GM18505 (cell line): ENCODE results near the gene TCF4.

Source experiments
- ATAC-seq: cut with Tn5 transposase; IDR thresholded peaks from one replicate; pipeline ENCODE4 v1.9.1; 2021; ENCODE audit not compliant: unreplicated experiment
- POLR2A ChIP-seq: IDR thresholded peaks from 4 replicates; pipeline ENCODE4 v1.6.1; 2011; ENCODE audit warnings: borderline replicate concordance; ENCODE audit not compliant: insufficient read depth, insufficient read length; ENCODE audit errors: extremely low read depth

TCF4 gene

DNA sequence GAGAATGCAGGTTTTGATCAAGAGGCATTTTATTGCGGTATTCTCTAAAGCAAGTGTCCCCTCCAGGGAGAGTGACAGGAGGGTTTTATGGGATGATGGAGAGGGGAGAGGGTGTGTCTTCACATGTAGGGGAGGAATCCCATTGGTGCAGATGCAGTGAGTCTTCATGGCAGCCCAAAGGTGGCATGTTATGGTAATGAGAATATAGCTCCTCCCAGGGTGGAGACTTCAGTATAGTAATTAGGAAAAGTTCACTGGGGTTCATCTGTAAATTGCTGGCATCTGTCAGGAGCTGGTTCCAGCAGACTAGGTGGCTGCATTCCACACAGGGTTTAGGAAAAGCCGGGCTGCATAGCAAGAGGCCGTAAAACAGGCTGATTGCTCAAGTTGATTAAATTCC lies 398.0 kb downstream of the TCF4 start:
- no peak for TF ChIP-seq POLR2A
- ATAC-seq: no peak

DNA sequence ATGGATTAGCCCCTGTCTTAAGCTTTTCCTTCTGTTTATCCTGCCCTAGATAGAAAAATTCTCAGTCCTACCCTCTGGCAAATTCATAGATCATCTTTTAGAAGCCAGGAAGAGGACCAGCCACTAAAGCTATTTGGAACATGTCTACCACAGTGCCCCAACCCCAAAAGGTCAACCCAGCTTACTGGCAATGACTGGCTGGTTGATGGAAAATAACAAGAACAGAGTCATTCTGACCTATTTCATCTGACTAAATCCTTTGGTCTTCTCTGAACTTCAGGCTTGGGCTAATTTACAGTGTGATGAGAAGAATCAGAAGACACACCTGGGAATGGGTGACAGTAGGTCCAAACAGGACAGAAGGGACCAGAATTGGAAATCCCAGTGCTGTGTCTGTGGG lies 401.4 kb downstream of the TCF4 start:
- TF ChIP-seq POLR2A: no peak

DNA sequence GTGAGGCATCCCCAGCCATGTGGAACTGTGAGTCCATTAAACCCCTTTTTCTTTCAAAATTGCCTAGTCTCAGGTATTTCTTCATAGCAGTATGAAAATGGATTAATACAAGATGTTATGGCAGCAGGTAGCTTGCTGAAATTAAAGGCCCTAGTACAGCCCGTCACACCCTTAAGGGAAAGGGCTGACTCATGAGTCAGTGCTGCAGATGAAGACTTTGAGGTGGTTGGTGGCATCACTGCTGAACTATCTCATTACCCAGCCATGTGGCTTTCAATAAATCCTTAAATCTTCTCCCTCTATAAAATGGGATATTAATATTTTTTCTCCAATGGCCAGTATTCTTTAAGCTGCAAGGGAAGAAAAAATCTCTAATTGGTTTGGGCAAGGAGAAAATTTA lies 402.6 kb downstream of the TCF4 start:
- no peak for ATAC-seq
- TF ChIP-seq POLR2A: no peak

More for the DNA sequence above, 401.4 kb downstream of the TCF4 start:
- ATAC-seq: no peak

DNA sequence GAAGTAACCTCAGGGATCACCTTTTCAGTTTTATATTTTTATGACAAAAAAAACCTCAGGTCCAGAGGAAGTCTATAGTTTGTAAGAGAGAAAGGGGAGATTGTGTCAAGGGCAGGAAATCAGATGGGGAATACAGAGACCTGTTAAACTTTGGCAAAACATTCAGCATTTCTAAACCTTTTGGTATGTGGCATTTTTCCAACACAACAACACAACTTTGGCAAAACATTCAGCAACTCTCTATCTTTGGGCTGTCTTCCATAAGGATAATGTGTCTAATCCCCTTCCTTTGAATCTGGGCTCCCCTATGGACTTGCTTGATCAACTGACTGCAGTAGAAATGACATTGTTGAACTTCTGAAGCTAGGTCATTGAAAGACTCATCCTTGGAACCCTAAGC lies 408.2 kb downstream of the TCF4 start:
- TF ChIP-seq POLR2A: no peak
- no peak for ATAC-seq

DNA sequence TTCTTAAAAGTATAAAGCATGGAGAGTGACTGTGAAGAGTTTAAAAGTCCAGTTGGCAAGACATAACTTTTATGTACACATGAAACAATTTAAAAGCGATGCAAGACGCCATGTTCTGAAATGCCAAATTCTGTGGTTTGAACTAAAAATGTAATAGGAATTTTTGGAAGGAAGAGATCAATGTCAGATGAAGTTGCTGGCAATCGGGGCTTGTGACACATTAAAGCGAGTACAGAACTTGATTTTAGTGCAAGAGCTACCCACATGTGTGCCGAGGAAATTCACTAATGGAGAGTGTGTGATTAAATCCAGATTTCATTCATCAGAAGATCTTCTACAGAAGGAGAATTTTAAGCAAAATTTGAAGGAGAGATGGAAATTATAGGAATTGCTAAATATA lies 408.6 kb downstream of the TCF4 start:
- no peak for ATAC-seq

DNA sequence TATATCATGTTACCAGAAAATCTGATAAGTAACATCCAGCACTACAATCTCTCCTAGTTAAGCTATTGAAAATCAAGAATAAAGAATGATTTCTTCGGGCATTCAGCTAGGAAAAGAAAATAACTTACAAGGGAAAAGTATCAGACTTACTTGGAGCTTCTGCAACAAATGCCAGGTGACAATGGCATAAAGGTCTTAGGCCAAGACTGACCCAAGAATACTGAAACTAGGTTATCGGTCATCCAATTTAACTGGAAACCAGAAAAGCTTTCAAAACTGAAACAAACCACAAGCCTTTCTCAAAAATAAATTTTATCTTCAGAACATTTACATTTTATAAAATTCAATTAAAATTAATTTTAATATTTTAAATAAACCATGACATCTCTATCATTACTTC lies 414.7 kb downstream of the TCF4 start:
- no peak for ATAC-seq
- TF ChIP-seq POLR2A: no peak

More for the DNA sequence above, 408.6 kb downstream of the TCF4 start:
- no peak for TF ChIP-seq POLR2A
